ENCODE results near the gene VAT1L.
"Not testable (repeated sequence)": the region's sequence is repeated elsewhere in the genome, so short reads cannot be mapped to it uniquely, and the experiment has no call there.

Gene VAT1L

GRCh38 chr16:77938913-77939312 is 150.5 kb downstream of the VAT1L start:
- TF ChIP-seq CTCF (IDR thresholded peaks at IDR 0.05; ENCODE audit: low read depth, low read length), result no peak
- no peak for DNase-seq (ENCODE audit: extremely low read depth, low read depth)

GRCh38 chr16:77939968-77940367 is 151.6 kb downstream of the VAT1L start:
- no peak for DNase-seq (ENCODE audit: extremely low read depth, low read depth)
- no peak for TF ChIP-seq CTCF (IDR thresholded peaks at IDR 0.05; ENCODE audit: low read depth, low read length)

GRCh38 chr16:77943801-77944200 is 155.4 kb downstream of the VAT1L start:
- DNase-seq (ENCODE audit: extremely low read depth, low read depth), result no peak
- no peak for TF ChIP-seq CTCF (IDR thresholded peaks at IDR 0.05; ENCODE audit: low read depth, low read length)

- no peak for DNase-seq (ENCODE audit: extremely low read depth, low read depth)
Observed at GRCh38 chr16:77944631-77945030, 156.3 kb downstream of the VAT1L start.

DNA sequence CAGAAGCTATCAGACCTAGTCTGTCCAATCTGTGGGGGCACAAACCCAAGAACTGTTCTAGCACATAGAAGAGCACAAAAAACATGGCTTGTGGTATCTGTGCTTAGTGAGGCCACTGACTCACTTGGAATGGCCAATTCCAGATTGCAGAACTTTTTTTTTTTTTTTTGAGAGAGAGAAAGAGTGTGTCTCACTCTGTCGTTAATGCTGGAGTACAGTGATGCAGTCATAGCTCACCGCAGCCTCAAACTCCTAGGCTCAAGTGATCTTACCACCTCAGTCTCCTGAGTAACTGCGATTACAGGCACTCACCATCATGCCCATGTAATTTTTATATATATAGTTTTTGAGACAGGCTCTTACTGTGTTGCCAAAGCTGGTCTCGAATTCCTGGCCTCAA is 156.8 kb downstream of the VAT1L start:
- no peak for TF ChIP-seq CTCF (IDR thresholded peaks at IDR 0.05; ENCODE audit: low read depth, low read length)
- no peak for DNase-seq (ENCODE audit: extremely low read depth, low read depth)

More at GRCh38 chr16:77944631-77945030, 156.3 kb downstream of the VAT1L start:
- no peak for TF ChIP-seq CTCF (IDR thresholded peaks at IDR 0.05; ENCODE audit: low read depth, low read length)

DNA sequence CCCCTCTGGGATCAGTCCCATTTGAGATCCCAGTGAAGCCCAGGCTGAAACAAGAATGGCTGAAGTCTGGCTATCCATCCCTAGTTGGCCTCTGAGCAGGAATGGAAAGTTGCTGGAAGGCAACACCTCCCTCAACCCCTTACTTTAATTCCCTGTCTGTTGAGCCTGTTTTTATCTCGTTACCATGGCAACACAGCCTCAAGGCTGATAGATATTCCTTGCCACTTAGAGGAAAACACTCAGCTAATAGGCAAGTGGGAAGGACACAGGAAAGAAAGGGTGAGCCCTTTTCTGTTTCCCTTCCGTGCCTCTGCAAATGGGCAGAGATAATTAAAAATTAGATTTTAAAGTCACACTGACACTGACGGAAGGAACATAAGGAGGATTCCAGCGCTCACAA is 158.5 kb downstream of the VAT1L start:
- no peak for DNase-seq (ENCODE audit: extremely low read depth, low read depth)
- no peak for TF ChIP-seq CTCF (IDR thresholded peaks at IDR 0.05; ENCODE audit: low read depth, low read length)

- not testable (repeated sequence) for DNase-seq (ENCODE audit: extremely low read depth, low read depth)
Observed at GRCh38 chr16:77947590-77947989, 159.2 kb downstream of the VAT1L start.

GRCh38 chr16:77948835-77949234 is 160.5 kb downstream of the VAT1L start:
- TF ChIP-seq CTCF (IDR thresholded peaks at IDR 0.05; ENCODE audit: low read depth, low read length), result no peak
- DNase-seq (ENCODE audit: extremely low read depth, low read depth), result no peak

Measured in AG09319 (cell line).